ENCODE data around the gene PLA2G2C. TPM values are rescaled to one million over a fixed set of nuclear protein-coding genes. Genes with fewer than 3 reads are reported as not detected.

Gene PLA2G2C
- total RNA-seq, 4 donors from 2014 or later = not detected

DNA sequence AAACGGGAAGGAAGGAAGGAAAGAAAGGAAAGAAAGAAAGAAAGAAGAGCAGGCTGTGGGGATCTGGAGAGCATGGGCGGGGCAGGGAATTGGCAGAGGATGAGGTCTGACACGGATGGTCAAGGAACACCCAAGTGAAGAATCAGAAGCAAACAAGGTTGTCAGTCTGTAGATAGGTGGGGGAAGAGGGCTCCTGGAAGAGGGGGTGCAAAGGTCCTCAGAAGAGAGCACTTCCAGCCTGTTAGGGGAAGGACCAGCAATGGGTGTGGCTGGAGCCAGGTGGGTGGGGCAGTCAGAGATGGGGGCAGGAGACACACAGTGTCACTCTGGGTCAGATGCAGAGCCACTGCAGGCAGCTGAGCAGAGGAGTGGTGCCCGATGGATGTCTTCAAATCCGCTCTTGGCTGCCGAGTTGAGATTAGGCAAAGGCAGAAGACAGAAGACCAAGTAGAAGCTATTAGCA, 11.0 kb upstream of the PLA2G2C start:
- TF ChIP-seq CTCF (IDR thresholded peaks at IDR 0.05) = no peak
- ATAC-seq (ENCODE audit: low FRiP score) (no peak), DNase-seq (ENCODE audit: low spot score) (no peak)

GRCh38 chr1:20195462-20195780, 9.1 kb upstream of the PLA2G2C start:
- no peak for TF ChIP-seq CTCF (IDR thresholded peaks at IDR 0.05)
- DNase-seq (ENCODE audit: low spot score) = no peak
- no peak for ATAC-seq (ENCODE audit: low FRiP score)

- ATAC-seq (ENCODE audit: low FRiP score) (no peak), DNase-seq (ENCODE audit: low spot score) (peak; percentile 69)
- TF ChIP-seq CTCF (IDR thresholded peaks at IDR 0.05) = no peak
Measured at GRCh38 chr1:20194757-20195461, 8.6 kb upstream of the PLA2G2C start.

GRCh38 chr1:20194224-20194623, 7.9 kb upstream of the PLA2G2C start:
- TF ChIP-seq CTCF (IDR thresholded peaks at IDR 0.05) = no peak
- DNase-seq (ENCODE audit: low spot score) = no peak
- no peak for ATAC-seq (ENCODE audit: low FRiP score)

- no peak for TF ChIP-seq CTCF (IDR thresholded peaks at IDR 0.05)
Measured at GRCh38 chr1:20192871-20193411, 6.6 kb upstream of the PLA2G2C start.

GRCh38 chr1:20192364-20192763, 6.0 kb upstream of the PLA2G2C start:
- TF ChIP-seq CTCF (IDR thresholded peaks at IDR 0.05) = no peak
- DNase-seq (ENCODE audit: low spot score) = no peak
- ATAC-seq (ENCODE audit: low FRiP score) = peak; percentile 80

More at GRCh38 chr1:20192871-20193411, 6.6 kb upstream of the PLA2G2C start:
- DNase-seq (ENCODE audit: low spot score) = no peak
- no peak for ATAC-seq (ENCODE audit: low FRiP score)

GRCh38 chr1:20191266-20191825, 5.0 kb upstream of the PLA2G2C start:
- DNase-seq (ENCODE audit: low spot score) (no peak), ATAC-seq (ENCODE audit: low FRiP score) (no peak)
- TF ChIP-seq CTCF (IDR thresholded peaks at IDR 0.05) = no peak
